Prostate gland (tissue), 2 donors: Measurements from ENCODE around the gene COL23A1. TPM values are rescaled to one million over a fixed set of nuclear protein-coding genes. Genes with fewer than 3 reads are reported as not detected.

ENCODE experiments used
- DNase-seq: peaks from one replicate; pipeline ENCODE4 v3.0.0-alpha.2; 2019; ENCODE audit warnings: low spot score
- H3K27ac ChIP-seq, 2 donors: fragments of 200-600 bp; sonication (generic); 2 replicates each; pipeline ENCODE4 v1.5.1; 2017 to 2019
- H3K27me3 ChIP-seq: fragments of 200-600 bp; sonication (generic); replicated peaks from 2 replicates; pipeline ENCODE4 v1.5.1; 2019; ENCODE audit not compliant: insufficient read depth
- H3K36me3 ChIP-seq, 2 donors: fragments of 200-600 bp; sonication (generic); 1 replicate in 1 of 2; 2 replicates in 1 of 2; pipeline versions ENCODE4 v1.5.1 to v1.8.1; 2017 to 2019
- H3K4me1 ChIP-seq: fragments of 200-600 bp; sonication (generic); replicated peaks from 2 replicates; pipeline ENCODE4 v1.5.1; 2019
- H3K4me3 ChIP-seq, 2 donors: fragments of 200-600 bp; sonication (generic); 2 replicates each; pipeline ENCODE4 v1.5.1; 2017 to 2019
- H3K9me3 ChIP-seq: fragments of 200-600 bp; sonication (generic); 2 replicates; pipeline ENCODE4 v1.5.1; 2017
- POLR2A ChIP-seq: fragments of 450-650 bp; IDR thresholded peaks from one replicate; pipeline ENCODE4 v1.6.1; 2016; ENCODE audit warnings: antibody characterized with exemption, mild to moderate bottlenecking
- POLR2AphosphoS5 ChIP-seq: sonication (generic); formaldehyde crosslinking; IDR thresholded peaks from one replicate; pipeline ENCODE4 v1.6.1; 2017; ENCODE audit warnings: antibody characterized with exemption
- WGBS: methylation state at CpG from one replicate; pipeline ENCODE4 v1.1.5; 2018; 5-methylcytosine and 5-hydroxymethylcytosine counted together
- intact Hi-C: fragments of 100-400 bp; cut with DNase I; formaldehyde crosslinking; loops from one replicate; pipeline ENCODE4 v1.14.2; 2022
- total RNA-seq, 2 donors: library from RNA; depleted of rRNA; stranded (reverse); fragments of >200 nt; gene quantifications; one replicate each; pipeline ENCODE4 v1.1.0, GENCODE V29; 2016
- TF ChIP-seq, protein P1 (sequence below), 4 experiments: fragments of 200-600 bp in 2 of 4; fragments of 450-650 bp in 2 of 4; sonication (generic) in 2 of 4; IDR thresholded peaks; 1 replicate in 3 of 4; 2 replicates in 1 of 4; pipeline ENCODE4 v1.5.1; 2016 to 2019; ENCODE audit warnings: antibody characterized with exemption in 4 of 4, mild to moderate bottlenecking in 2 of 4, moderate library complexity in 2 of 4

Gene COL23A1
- total RNA-seq, 2 donors from 2014 or later, result 2.7 to 6.1 TPM

GRCh38 chr5:178238313-178238635 is 351.9 kb downstream of the COL23A1 start:
- H3K36me3 ChIP-seq, result no peaks in the 10 kb centered on the region
- H3K27ac ChIP-seq, result no peak overlapping the region
- no peak for DNase-seq
- H3K27me3 ChIP-seq, result no peaks in the 10 kb centered on the region
- intact Hi-C loops, result no loop called here
- WGBS, result 98% methylated on average over 6 of the region's 6 CpGs
- no peak overlapping the region for H3K4me3 ChIP-seq
- TF ChIP-seq POLR2AphosphoS5 (no peak), POLR2A (no peak)
- TF ChIP-seq, protein P1, sequence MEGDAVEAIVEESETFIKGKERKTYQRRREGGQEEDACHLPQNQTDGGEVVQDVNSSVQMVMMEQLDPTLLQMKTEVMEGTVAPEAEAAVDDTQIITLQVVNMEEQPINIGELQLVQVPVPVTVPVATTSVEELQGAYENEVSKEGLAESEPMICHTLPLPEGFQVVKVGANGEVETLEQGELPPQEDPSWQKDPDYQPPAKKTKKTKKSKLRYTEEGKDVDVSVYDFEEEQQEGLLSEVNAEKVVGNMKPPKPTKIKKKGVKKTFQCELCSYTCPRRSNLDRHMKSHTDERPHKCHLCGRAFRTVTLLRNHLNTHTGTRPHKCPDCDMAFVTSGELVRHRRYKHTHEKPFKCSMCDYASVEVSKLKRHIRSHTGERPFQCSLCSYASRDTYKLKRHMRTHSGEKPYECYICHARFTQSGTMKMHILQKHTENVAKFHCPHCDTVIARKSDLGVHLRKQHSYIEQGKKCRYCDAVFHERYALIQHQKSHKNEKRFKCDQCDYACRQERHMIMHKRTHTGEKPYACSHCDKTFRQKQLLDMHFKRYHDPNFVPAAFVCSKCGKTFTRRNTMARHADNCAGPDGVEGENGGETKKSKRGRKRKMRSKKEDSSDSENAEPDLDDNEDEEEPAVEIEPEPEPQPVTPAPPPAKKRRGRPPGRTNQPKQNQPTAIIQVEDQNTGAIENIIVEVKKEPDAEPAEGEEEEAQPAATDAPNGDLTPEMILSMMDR (IDR thresholded peaks at IDR 0.05), result no peak
- no peaks in the 10 kb centered on the region for H3K9me3 ChIP-seq
- H3K4me1 ChIP-seq, result no peaks in the 10 kb centered on the region

- intact Hi-C loops, result no loop called here
Observed at GRCh38 chr5:178237431-178238312, 352.5 kb downstream of the COL23A1 start.

DNA sequence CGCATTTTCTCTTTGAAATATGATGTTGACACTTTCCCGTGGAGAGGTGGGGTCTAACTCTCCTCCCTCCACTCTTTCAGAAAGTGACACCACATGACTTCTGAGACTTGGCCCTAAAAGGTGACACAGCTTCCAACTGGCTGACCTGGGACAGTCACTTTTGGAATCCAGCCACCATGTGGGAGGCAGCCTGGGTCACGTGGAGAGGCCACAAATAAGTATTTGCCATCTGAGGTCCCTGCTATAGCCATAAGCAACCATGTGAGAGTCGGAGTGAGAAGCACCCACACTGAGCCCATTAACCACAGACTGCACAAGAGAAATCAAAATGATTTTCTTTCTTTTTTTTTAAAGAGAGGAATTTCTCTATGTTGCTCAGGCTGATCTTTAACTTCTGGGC is 353.5 kb downstream of the COL23A1 start:
- Histone ChIP-seq H3K27ac (no peak overlapping the region), H3K9me3 (no peaks in the 10 kb centered on the region), H3K36me3 (no peaks in the 10 kb centered on the region), H3K27me3 (no peaks in the 10 kb centered on the region), H3K4me3 (no peak overlapping the region), H3K4me1 (peaks cover 2% of the 10 kb centered on the region)
- TF ChIP-seq POLR2AphosphoS5 (no peak), POLR2A (no peak)
- TF ChIP-seq, protein P1 (IDR thresholded peaks at IDR 0.05), result no peak
- intact Hi-C loops, result no loop called here
- 57% methylated on average over 4 of the region's 4 CpGs for WGBS
- no peak for DNase-seq

More at GRCh38 chr5:178237431-178238312, 352.5 kb downstream of the COL23A1 start:
- no peaks in the 10 kb centered on the region for H3K4me1 ChIP-seq
- H3K4me3 ChIP-seq, result no peak overlapping the region
- TF ChIP-seq POLR2AphosphoS5, result no peak
- no peak for TF ChIP-seq POLR2A
- TF ChIP-seq, protein P1 (IDR thresholded peaks at IDR 0.05), result no peak
- DNase-seq, result no peak
- no peak overlapping the region for H3K27ac ChIP-seq
- no peaks in the 10 kb centered on the region for H3K36me3 ChIP-seq
- no peaks in the 10 kb centered on the region for H3K27me3 ChIP-seq
- WGBS, result 61% methylated on average over 8 of the region's 13 CpGs
- no peaks in the 10 kb centered on the region for H3K9me3 ChIP-seq

- WGBS, result 91% methylated on average over 9 of the region's 9 CpGs
- intact Hi-C loops, result no loop called here
- Histone ChIP-seq H3K4me1 (peaks cover 8% of the 10 kb centered on the region), H3K27me3 (no peaks in the 10 kb centered on the region), H3K4me3 (no peak overlapping the region), H3K36me3 (no peaks in the 10 kb centered on the region), H3K9me3 (no peaks in the 10 kb centered on the region), H3K27ac (no peak overlapping the region)
- no peak for DNase-seq
- no peak for TF ChIP-seq POLR2AphosphoS5
- TF ChIP-seq, protein P1 (IDR thresholded peaks at IDR 0.05), result no peak
- no peak for TF ChIP-seq POLR2A
Observed at GRCh38 chr5:178236126-178236525, 354.1 kb downstream of the COL23A1 start.

DNA sequence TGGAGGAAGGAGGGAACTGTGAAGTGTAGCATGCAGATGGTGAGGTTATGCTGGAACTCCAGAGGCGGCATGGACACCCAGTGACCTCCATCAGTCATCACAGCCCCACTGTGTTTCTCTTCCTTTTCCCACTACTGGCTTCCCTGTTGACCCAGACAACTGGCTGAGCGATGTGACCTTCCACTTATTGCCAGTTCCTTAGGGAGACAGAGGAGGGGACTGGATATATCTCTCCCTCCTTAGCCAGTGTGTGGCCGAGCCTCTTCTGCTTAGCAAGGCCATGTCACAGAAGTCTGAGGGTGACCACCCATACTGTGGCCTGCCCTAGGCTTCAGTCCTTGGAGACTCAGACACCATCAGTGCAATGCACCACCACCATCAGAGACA is 354.6 kb downstream of the COL23A1 start:
- TF ChIP-seq POLR2AphosphoS5 (no peak), POLR2A (no peak)
- intact Hi-C loops, result no loop called here
- DNase-seq, result no peak
- Histone ChIP-seq H3K27ac (no peak overlapping the region), H3K36me3 (no peaks in the 10 kb centered on the region), H3K4me1 (peaks cover 12% of the 10 kb centered on the region), H3K4me3 (no peak overlapping the region), H3K9me3 (no peaks in the 10 kb centered on the region), H3K27me3 (no peaks in the 10 kb centered on the region)
- 90% methylated on average over 3 of the region's 3 CpGs for WGBS
